ENCODE data around the gene SPINT2. TPM values are rescaled to one million over a fixed set of nuclear protein-coding genes. Genes with fewer than 3 reads are reported as not detected.

Gene SPINT2
- total RNA-seq, 1 donor from 2014 or later, result 9.1 TPM

DNA sequence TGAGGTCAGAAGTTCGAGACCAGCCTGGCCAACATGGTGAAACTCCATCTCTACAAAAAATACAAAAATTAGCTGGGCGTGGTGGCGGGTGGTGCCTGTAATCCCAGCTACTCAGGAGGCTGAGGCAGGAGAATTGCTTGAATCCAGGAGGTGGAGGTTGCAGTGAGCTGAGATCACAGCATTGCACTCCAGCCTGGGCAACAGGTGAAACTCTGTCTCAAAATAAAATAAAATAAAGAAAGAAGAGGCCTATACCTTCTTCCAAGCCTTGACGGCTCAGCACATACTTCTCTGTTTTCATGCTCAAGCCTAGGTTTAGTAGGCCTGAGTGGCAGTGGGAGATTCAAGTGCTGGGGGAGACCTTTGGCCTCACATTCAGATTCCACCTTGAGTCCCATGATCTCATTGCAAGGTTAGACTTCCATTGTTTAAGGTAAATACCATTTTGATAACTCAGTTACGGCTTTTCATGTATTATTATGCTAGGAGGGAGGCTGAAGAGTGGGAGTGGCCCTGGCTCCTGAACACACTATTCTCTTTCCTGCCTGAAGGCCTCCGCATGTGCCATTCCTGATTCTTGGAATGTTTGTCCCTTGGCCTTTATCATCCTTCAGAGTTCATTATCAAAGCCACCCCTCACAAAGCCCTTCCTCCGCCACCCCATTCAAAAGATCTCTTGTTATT is 1.6 kb upstream of the SPINT2 start:
- intact Hi-C loops (cut with DNase I), result no loop called here
- ATAC-seq (no peak), DNase-seq (ENCODE audit: missing footprints) (no peak)

DNA sequence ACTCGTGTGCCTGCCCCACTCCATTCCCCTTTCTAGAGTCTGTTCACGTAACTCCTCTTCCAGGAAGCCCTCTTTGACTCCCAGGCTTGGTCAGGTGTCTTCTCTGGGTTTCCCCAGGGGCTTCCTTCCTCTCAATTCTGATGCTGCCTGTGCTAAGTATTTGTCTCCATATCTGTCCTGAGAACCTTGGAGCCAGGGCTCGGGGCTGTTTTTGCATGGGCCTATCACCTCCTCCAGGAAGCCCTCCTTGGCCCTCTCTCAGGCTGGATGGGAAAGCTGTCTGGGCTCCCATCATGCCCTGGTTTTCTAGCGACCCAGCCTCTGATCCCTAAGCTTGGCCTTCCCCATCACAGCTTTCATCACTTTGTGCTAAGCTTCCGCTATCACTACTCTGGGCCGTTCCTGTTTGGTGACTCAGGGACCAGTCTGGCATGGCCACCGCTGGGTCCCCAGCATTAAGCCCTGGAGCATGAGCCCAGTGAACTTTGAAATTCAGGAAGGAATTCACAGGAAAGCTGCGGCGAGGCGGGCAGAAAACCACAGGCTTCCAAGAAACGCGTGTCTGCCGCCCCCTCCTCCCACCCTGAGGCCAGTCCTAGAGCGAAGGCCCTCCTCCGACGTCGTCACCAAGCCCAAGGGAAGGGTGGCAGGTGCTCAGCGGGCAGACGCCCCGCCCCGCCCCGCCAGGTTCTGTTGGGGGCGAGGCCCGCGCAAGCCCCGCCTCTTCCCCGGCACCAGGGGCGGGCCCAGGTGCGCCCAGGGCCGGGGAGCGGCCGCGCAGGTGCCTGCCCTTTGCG is 486 bp upstream of the SPINT2 start:
- intact Hi-C loops (cut with DNase I), result no loop called here
- DNase-seq (ENCODE audit: missing footprints), result no peak
- peak; percentile 51 for ATAC-seq

DNA sequence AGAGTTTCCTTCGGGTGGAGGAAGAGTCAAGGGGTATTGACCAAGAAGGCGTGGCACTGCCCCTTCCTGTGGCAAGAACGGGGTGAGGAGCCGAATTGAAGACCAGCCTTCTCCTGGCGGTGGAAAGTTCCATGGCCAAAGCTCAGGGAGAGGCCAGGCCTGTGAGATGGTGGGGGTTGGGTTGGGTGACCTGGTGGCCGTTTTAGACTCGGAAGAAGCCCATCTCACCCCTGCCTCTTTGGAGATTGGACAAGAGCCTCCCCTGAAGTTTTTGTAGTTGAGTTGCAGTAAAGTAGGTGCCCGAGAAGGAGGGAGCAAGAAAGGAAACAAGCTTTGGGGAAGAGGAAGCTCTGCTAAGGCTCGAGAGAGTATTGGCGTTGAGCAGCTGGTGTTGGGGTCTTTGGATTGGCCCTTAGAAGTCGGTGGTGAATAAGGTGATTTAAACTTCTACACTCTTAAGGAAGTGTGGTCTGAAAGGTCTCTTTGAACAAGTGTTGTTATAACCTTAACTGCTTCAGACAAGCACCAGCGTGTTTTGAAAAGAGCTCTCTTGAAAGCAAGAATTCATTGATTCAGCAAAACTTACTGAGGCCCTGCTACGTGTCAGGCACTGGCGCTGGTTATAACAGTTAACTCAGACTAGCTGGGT is 964 bp downstream of the SPINT2 start:
- peak; percentile 29 for ATAC-seq
- intact Hi-C loops (cut with DNase I), result no loop called here
- no peak for DNase-seq (ENCODE audit: missing footprints)

DNA sequence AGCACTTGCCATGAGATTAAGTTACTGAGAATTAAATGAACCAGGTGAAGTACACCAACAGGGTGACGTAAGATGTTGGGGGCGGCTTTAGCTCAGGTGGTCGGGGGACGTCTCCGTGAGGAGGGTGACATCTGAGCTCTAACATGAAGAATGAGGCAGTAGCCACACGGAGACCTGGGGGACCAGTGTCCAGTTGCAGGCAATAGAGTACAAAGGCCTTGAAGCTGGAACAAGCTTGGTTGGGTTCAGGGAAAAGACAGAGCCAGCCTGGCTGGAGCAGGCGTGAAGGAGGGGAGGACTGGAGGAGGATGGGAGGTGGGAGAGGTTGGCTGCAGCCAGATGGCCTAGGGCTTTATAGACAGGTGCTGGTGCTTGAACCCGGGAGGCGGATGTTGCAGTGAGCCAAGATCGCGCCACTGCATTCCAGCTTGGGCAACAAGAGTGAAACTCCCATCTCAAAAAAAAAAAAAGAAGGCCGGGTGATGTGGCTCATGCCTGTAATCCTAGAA is 1.6 kb downstream of the SPINT2 start:
- ATAC-seq (no peak), DNase-seq (ENCODE audit: missing footprints) (no peak)
- intact Hi-C loops (cut with DNase I), result no loop called here

DNA sequence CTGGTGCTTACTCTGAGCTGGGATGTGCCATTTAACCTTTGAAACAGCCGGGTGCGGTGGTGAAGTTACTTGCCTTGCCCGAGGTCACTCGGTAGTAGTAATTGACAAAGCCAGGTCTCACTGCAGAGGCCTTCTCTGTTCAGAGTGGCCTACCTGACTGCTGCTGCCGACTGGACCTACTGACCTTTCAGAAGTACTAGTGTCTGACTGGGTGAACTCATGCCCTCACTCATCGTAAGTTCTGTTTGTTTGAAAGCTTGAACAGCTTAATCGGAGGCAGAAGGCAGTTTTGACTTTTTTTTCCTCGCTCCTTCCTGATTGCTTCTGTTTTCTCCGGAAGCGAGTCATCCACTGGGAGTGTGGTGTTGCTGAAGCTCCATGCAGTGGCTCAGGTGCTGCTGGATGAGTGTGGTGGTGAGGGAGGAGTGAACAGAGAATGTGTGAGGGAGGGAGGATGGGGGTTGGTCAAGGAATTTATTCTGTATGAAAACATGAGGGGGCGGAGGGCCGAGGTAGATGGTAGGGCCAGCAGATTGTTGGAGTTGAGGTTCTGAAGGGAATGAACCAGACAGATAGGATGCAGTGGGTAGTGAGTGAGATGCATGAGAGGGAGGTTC is 2.7 kb downstream of the SPINT2 start:
- intact Hi-C loops (cut with DNase I), result no loop called here
- DNase-seq (ENCODE audit: missing footprints) (no peak), ATAC-seq (no peak)

DNA sequence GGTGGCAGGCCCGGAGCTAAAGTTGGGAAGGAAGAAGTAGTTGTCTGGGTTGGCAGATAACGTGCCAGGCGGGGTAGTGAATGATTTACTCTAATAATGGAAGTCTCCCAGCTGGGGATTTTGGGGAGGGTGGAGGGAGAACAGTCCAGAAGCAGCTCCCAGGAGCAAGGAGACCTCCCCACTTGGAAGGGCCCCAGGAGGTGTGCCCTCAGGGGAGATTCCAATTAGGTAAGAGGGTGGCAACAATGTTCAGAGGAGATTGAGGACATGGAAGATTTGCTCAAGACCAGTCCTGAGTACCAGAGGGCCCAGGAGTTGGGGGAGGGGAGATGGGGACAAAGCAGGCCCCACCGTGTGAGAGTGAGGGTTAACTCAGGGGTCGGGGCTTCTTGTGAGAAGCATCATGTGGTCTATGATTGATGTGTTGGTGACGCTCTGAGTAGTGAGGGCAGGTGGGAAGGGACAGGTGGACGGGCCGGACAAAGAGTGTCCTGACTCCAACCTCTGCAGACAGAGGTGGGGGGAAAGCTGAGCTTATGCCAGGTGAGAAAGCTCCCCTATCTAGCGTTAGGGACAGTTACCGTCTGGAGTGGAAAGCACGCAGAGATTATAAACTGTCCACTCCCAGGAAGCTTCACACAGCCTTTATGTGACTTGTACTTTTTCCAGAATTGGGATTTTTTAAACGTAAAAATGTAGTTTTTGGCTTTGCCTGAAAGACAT is 3.5 kb downstream of the SPINT2 start:
- DNase-seq (ENCODE audit: missing footprints), result no peak
- no peak for ATAC-seq
- intact Hi-C loops (cut with DNase I), result no loop called here

DNA sequence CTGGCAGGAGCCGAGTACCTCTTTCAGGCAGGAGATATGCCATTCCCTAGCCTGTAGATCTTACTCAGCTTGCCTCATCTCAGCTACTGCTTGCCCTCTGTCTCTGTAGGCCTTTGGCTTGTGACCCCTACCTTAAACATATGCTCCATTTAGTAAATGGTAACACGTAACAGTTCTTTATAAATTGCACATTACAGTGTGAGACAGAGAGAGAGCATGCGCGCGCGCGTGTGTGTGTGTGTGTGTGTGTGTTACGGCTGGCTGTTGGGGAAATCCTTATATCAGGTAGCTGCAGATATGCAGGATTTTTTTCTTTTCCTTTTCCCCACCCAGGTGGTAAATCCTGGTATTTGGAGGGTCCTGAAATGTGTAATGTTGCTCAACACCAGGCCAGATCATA is 4.2 kb downstream of the SPINT2 start:
- no peak for ATAC-seq
- intact Hi-C loops (cut with DNase I), result no loop called here
- no peak for DNase-seq (ENCODE audit: missing footprints)

DNA sequence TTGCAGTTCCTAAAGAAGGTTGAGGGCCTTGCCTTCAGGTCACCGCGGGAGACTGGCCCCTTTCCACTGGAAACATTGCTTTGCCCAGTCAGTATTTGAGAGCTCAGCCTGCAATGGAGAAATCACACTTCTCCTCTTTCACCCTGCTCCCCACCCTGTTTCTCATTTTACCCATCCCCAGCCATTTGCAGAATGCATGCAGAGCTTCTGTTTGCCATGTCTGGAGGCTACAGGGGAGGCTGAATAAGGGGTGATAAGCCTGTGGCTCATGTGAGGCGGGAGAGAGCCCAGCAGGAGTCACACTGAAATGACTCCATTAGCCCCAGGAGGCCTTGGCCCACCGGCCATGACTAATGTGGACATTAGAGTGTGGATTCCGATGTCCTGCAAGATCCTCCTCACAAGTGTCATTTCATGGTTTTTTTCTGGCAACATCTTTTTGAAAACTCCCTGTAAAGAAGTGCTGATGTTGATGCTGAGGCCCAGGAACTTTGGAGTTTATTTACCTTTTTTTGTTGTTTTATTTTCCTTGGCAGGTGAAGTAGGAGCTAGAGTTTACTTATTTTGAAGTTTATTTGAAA is 6.3 kb downstream of the SPINT2 start:
- ATAC-seq (no peak), DNase-seq (ENCODE audit: missing footprints) (no peak)
- intact Hi-C loops (cut with DNase I), result no loop called here

DNA sequence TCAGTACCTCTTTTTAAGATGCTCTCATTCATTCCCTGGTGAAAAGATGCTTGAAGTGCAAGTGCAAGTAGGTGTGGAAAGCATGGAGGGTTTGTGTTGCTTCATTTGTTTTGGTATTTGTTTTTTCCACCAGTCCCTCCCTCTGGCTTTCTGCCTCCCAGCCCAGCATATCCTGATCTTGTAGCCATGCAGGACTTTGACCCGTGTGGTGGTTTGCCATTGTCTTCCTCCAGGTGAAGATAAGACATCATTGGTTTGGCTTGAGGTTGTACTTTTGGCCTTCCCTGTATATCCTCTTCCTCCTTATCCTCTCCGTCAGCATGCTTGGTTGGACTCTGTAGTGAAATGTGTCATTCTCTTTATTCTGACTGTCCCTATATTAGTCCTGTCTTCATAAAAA is 9.1 kb downstream of the SPINT2 start:
- intact Hi-C loops (cut with DNase I), result no loop called here
- DNase-seq (ENCODE audit: missing footprints) (no peak), ATAC-seq (no peak)

DNA sequence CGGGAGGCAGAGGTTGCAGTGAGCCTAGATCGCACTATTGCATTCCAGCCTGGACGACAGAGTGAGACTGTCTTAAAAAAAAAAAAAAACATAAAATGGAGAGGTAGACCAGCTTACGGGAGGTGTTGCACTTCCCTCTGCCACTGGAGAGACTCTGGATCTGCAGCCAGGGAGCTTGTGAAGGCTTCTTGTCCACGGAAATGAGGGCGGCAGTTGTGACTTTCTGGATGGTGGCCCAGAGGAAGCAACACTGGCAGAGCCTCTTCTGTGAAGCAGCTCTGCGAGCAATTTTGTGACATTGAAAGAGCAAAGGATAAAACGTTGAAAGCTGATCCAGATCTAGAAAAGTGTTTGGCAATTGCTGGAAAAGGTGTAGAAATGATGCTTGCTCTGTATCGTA is 10.4 kb downstream of the SPINT2 start:
- DNase-seq (ENCODE audit: missing footprints) (no peak), ATAC-seq (peak; percentile 33)
- intact Hi-C loops (cut with DNase I), result loop anchor here (5.0 kb wide), 1 partner anchor 43 kb away; the partner anchor contains the start of genes KCNK6 and YIF1B

DNA sequence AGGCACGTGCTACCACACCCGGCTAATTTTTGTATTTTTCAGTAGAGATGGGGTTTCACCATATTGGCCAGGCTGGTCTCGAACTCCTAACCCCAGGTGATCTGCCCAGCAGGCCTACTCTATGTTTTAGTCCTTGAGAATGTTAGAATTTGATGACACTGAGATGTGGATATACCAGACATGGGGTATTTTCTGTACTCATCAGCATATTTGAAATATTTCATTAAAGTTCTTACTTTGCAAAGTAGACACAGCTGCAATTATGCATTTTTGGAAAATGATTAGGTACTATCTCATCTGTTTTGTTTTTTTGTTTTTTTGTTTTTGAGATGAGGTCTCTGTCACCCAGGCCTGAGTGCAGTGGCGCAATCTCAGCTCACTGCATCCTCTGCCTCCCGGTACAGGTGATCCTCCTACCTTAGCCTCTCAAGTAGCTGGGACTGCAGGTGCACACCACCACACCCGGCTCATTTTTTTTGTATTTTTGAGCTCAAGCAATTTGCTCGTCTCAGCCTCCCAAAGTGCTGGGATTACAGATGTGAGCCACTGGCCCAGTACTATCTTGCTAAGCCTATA is 12.7 kb downstream of the SPINT2 start:
- intact Hi-C loops (cut with DNase I), result loop anchor here (5.0 kb wide), 1 partner anchor 40 kb away; the partner anchor contains the start of genes KCNK6 and YIF1B
- ATAC-seq, result no peak
- DNase-seq (ENCODE audit: missing footprints), result no peak

DNA sequence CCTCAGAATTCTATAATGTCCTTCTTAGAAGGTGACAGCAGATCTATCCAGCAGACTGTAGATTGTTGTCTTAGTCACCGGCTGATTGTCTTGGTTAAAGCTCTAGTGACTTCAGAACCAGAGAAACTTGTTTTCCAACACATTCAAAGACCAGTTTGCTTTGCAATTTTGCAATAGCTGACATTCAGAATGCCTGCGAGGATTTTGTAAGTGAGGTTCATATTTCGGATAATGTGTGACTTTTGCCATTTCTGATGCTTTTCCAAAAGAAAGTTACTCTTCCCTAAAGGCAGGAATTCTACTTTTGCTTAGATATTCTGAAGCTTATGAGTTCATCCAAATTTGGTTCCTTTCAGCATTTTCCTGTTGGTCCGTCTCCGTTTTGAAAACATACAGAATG is 13.2 kb downstream of the SPINT2 start:
- no peak for DNase-seq (ENCODE audit: missing footprints)
- intact Hi-C loops (cut with DNase I), result loop anchor here (5.0 kb wide), 1 partner anchor 40 kb away; the partner anchor contains the start of genes KCNK6 and YIF1B
- ATAC-seq, result no peak

DNA sequence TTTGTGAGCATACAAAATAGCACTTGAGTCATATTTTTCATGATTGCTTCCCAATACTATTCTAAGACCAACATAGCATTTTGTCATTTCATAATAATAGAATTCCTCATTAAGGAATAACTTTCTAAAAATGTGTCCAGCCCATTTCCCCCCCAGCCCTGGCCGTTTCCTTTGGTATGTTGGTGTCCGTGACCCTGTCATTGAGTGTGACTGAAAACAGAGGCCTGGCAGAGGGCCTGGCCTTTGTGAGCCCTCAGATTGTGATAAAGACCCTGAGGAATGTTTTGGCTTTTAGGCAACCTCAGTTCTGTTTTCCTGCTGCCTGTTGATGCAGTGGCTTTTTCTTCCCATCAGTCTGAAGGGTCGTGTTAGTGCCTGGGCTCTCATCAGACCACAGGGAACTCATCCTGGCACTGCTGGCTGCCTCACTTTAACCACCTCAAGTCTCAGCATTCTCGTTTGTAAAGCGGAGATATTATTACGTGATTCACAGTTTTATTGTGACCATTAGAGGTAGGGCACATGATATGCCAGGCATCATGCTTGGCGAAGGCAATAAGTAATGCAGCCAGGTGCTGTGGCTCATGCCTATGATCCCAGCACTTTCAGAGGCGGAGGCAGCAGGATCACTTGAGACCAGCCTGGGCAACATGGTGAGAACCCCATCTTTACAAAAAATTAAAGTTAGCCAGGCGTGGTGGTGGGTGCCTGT is 13.8 kb downstream of the SPINT2 start:
- peak; percentile 82 for ATAC-seq
- no peak for DNase-seq (ENCODE audit: missing footprints)
- intact Hi-C loops (cut with DNase I), result loop anchor here (5.0 kb wide), 1 partner anchor 39 kb away; the partner anchor contains the start of genes KCNK6 and YIF1B

DNA sequence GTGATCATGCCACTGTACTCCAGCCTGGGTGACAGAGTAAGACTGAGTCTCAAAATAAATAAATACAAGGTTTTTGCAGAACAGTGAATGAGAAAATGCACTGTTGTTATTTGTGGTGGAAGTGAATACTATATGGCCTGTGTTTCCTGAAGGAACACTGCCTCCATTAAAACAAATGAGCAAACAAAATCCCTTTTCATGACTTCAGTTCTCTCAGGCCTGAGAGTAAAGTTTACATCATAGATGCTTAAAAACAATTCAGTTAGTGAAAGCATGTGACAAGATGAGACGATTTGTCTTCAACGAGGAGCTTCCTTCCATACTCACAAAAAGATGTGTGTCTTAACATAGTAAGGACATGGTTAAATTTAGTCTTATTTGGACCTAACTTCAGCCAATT is 14.4 kb downstream of the SPINT2 start:
- ATAC-seq (no peak), DNase-seq (ENCODE audit: missing footprints) (no peak)

DNA sequence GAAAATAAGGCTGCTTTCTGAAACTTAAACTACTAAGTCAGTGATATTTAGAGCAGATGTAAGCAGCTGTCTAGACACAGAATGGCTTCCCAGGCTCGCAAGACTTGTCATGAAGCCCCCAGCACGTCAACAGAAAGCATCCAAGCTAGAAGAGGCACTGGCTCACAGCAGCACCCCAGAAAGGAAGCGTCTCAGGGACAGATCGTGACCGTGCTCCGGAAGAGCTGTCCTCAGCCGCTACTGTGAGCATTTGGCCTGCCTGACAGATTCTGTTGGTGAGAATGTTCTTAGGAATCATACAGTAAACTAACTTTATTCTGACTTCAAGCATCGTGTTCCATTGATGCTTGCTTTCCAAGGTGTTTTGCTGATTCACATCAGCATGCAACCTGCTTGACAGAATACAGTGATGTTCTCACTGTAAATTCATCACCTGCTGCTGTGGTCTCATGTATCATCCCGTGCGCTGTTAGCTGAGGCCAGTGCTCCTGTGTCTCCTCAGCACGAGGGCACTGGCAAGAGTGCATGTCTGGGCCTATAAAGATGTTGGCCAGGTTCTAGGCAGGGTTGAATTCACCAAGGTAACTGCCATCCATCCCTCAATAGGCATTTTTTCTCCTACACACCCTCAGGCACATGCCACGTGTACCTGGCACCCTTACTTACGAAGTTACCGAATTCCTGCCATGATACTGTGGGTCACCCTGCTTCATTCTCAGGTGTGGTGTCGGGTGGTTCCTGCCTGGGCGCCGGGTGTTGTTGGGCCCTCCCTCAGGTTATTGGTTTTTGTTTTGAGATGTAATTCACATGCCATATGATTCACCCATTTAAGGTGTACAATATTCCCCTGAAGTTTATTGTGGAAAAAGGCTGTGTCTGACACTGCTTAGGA is 15.9 kb downstream of the SPINT2 start:
- DNase-seq (ENCODE audit: missing footprints) (no peak), ATAC-seq (no peak)
- intact Hi-C loops (cut with DNase I), result no loop called here

More for the DNA sequence above, 14.4 kb downstream of the SPINT2 start:
- intact Hi-C loops (cut with DNase I), result loop anchor here (5.0 kb wide), 1 partner anchor 39 kb away; the partner anchor contains the start of genes KCNK6 and YIF1B
